MM.1S (cell line): ENCODE results near the gene BHLHE41.

Experiments
- DNase-seq: peaks from one replicate; pipeline ENCODE4 v3.0.0-alpha.2; 2015
- H2AFZ ChIP-seq: fragments of 300-600 bp; sonication (generic); 2 replicates; pipeline ENCODE4 v1.6.0; 2016; ENCODE audit warnings: antibody characterized with exemption, low read length
- H3F3A ChIP-seq: fragments of 300-600 bp; sonication (generic); 2 replicates; pipeline ENCODE4 v1.6.1; 2016; ENCODE audit warnings: mild to moderate bottlenecking, antibody characterized with exemption, low read length, moderate library complexity, mixed read lengths; ENCODE audit not compliant: insufficient read depth
- H3K27ac ChIP-seq: fragments of 300-600 bp; sonication (generic); 2 replicates; pipeline ENCODE4 v1.5.1; 2016; ENCODE audit warnings: mild to moderate bottlenecking, low read length
- H3K27me3 ChIP-seq: fragments of 300-600 bp; sonication (generic); replicated peaks from 2 replicates; pipeline ENCODE4 v1.6.0; 2016; ENCODE audit warnings: low read length; ENCODE audit not compliant: insufficient read depth
- H3K36me3 ChIP-seq: fragments of 300-600 bp; sonication (generic); replicated peaks from 2 replicates; pipeline ENCODE4 v1.6.1; 2016; ENCODE audit warnings: mild to moderate bottlenecking, low read length, mixed read lengths; ENCODE audit not compliant: insufficient read depth
- H3K4me1 ChIP-seq: fragments of 300-600 bp; sonication (generic); 2 replicates; pipeline ENCODE4 v1.6.1; 2016; ENCODE audit warnings: low read length, mixed read lengths
- H3K4me2 ChIP-seq: fragments of 300-600 bp; sonication (generic); 2 replicates; pipeline ENCODE4 v1.6.0; 2016; ENCODE audit warnings: low read depth, low read length
- H3K4me3 ChIP-seq: fragments of 300-600 bp; sonication (generic); 2 replicates; pipeline ENCODE4 v1.5.1; 2016; ENCODE audit warnings: low read length, mixed read lengths
- H3K79me2 ChIP-seq: fragments of 300-600 bp; sonication (generic); 2 replicates; pipeline ENCODE4 v1.6.1; 2016; ENCODE audit warnings: mixed run types, low read length, mixed read lengths
- H3K9ac ChIP-seq: fragments of 300-600 bp; sonication (generic); 2 replicates; pipeline ENCODE4 v1.6.1; 2016; ENCODE audit warnings: low read length, mixed read lengths
- H3K9me2 ChIP-seq: fragments of 300-600 bp; sonication (generic); replicated peaks from 2 replicates; pipeline ENCODE4 v1.6.1; 2016; ENCODE audit warnings: mild to moderate bottlenecking, low read length, mixed read lengths; ENCODE audit not compliant: insufficient read depth
- H3K9me3 ChIP-seq: fragments of 300-600 bp; sonication (generic); replicated peaks from 2 replicates; pipeline ENCODE4 v1.6.1; 2016; ENCODE audit warnings: mild to moderate bottlenecking, low read length, mixed read lengths; ENCODE audit not compliant: insufficient read depth
- H4K20me1 ChIP-seq: fragments of 300-600 bp; sonication (generic); 2 replicates; pipeline ENCODE4 v1.6.1; 2016; ENCODE audit warnings: mild to moderate bottlenecking, low read length, moderate library complexity, mixed read lengths; ENCODE audit not compliant: insufficient read depth
- CTCF ChIP-seq: fragments of 300-600 bp; sonication (generic); IDR thresholded peaks from 2 replicates; pipeline ENCODE4 v1.5.1; 2016; ENCODE audit warnings: antibody characterized with exemption, low read length, mixed read lengths
- EZH2 ChIP-seq: fragments of 300-600 bp; sonication (generic); optimal IDR thresholded peaks from 2 replicates; pipeline ENCODE3; 2017; ENCODE audit warnings: low read depth, mild to moderate bottlenecking, antibody characterized with exemption, low read length, mixed read lengths
- EZH2phosphoT487 ChIP-seq: fragments of 300-600 bp; sonication (generic); IDR thresholded peaks from 2 replicates; pipeline ENCODE4 v1.6.1; 2018; ENCODE audit warnings: antibody characterized with exemption, low read length

BHLHE41 gene

GRCh38 chr12:26127404-26127803, 2.6 kb upstream of the BHLHE41 start:
- TF ChIP-seq EZH2phosphoT487 = no peak
- TF ChIP-seq EZH2 = no peak
- no peak for TF ChIP-seq CTCF

GRCh38 chr12:26126340-26127284, 1.8 kb upstream of the BHLHE41 start:
- peak overlapping the region; percentile 77 for H3K4me3 ChIP-seq
- peak; percentile 81 for DNase-seq
- H3K9me2 ChIP-seq = no peaks in the 10 kb centered on the region
- peaks cover 40% of the 10 kb centered on the region for H3F3A ChIP-seq
- TF ChIP-seq EZH2 = no peak
- TF ChIP-seq EZH2phosphoT487 = no peak
- no peak for TF ChIP-seq CTCF
- H3K4me1 ChIP-seq = peaks cover 7% of the 10 kb centered on the region
- peak overlapping the region; percentile 98 for H3K27ac ChIP-seq
- peak overlapping the region; percentile 97 for H3K4me2 ChIP-seq
- H3K9me3 ChIP-seq = no peaks in the 10 kb centered on the region
- H3K9ac ChIP-seq = peak overlapping the region; percentile 97
- peak overlapping the region; percentile 75 for H2AFZ ChIP-seq
- H4K20me1 ChIP-seq = no peaks in the 10 kb centered on the region
- no peaks in the 10 kb centered on the region for H3K36me3 ChIP-seq
- no peaks in the 10 kb centered on the region for H3K27me3 ChIP-seq
- H3K79me2 ChIP-seq = peaks cover 26% of the 10 kb centered on the region

More at GRCh38 chr12:26127404-26127803, 2.6 kb upstream of the BHLHE41 start:
- Histone ChIP-seq H3K27me3 (no peaks in the 10 kb centered on the region), H3F3A (peaks cover 40% of the 10 kb centered on the region), H3K4me2 (peak overlapping the region; percentile 97; the same call in 1 of the 2 replicates), H2AFZ (no peak overlapping the region), H3K9ac (peak overlapping the region; percentile 97; the same call in 1 of the 2 replicates), H4K20me1 (no peaks in the 10 kb centered on the region), H3K27ac (no peak overlapping the region; the same call in 1 of the 2 replicates), H3K9me2 (no peaks in the 10 kb centered on the region), H3K9me3 (no peaks in the 10 kb centered on the region), H3K4me3 (no peak overlapping the region), H3K4me1 (peaks cover 7% of the 10 kb centered on the region), H3K36me3 (no peaks in the 10 kb centered on the region), H3K79me2 (peaks cover 22% of the 10 kb centered on the region)
- DNase-seq = no peak

- Histone ChIP-seq H3F3A (peaks cover 49% of the 10 kb centered on the region), H3K4me2 (peak overlapping the region; percentile 97), H3K9ac (peak overlapping the region; percentile 97), H3K9me2 (no peaks in the 10 kb centered on the region), H3K27me3 (no peaks in the 10 kb centered on the region), H2AFZ (peak overlapping the region; percentile 75), H3K36me3 (no peaks in the 10 kb centered on the region), H3K27ac (peak overlapping the region; percentile 98), H3K9me3 (no peaks in the 10 kb centered on the region), H3K4me1 (peaks cover 10% of the 10 kb centered on the region), H3K4me3 (peak overlapping the region; percentile 77), H4K20me1 (no peaks in the 10 kb centered on the region), H3K79me2 (peaks cover 36% of the 10 kb centered on the region)
- DNase-seq = peak; percentile 79
- no peak for TF ChIP-seq CTCF
- TF ChIP-seq EZH2 = no peak
- TF ChIP-seq EZH2phosphoT487 = no peak
Measured at GRCh38 chr12:26125400-26126339, 833 bp upstream of the BHLHE41 start.
